Kidney (tissue), 14 donors: ENCODE results near the gene ARHGEF40. TPM values are rescaled to one million over a fixed set of nuclear protein-coding genes. Genes with fewer than 3 reads are reported as not detected.

Experiments used
- DNase-seq, 5 donors: peaks; one replicate each; pipeline ENCODE4 v3.0.0-alpha.2; 2013 to 2020
- FAIRE-seq: peaks from 2 replicates; lab custom pipeline; 2012; peaks lifted over from hg19 to GRCh38; lab: Jason Lieb, UNC
- H3K27ac ChIP-seq, 2 donors: one replicate each; pipeline ENCODE4 v1.7.0; 2013; ENCODE audit warnings: low read depth in 2 of 2, low read length in 2 of 2, inconsistent platforms in 1 of 2
- H3K27me3 ChIP-seq: one replicate; pipeline ENCODE4 v1.7.1; 2013; ENCODE audit warnings: low read length, inconsistent platforms; ENCODE audit not compliant: control insufficient read depth, insufficient read depth
- H3K36me3 ChIP-seq, 3 donors: one replicate each; pipeline versions ENCODE4 v1.7.0 to v1.7.1; 2013; ENCODE audit warnings: low read length in 3 of 3, control low read depth in 1 of 3, inconsistent platforms in 1 of 3; ENCODE audit not compliant: insufficient read depth in 3 of 3, control insufficient read depth in 2 of 3
- H3K4me1 ChIP-seq, 3 donors: one replicate each; pipeline versions ENCODE4 v1.7.0 to v1.7.1; 2013; ENCODE audit warnings: low read length in 3 of 3, inconsistent platforms in 1 of 3, low read depth in 1 of 3; ENCODE audit not compliant: control insufficient read depth in 2 of 3, insufficient read depth in 2 of 3
- H3K4me3 ChIP-seq, 3 donors: one replicate each; pipeline versions ENCODE4 v1.7.0 to v1.8.1; 2013; ENCODE audit warnings: low read length in 3 of 3, control low read depth in 1 of 3, inconsistent platforms in 1 of 3
- H3K9ac ChIP-seq, 3 donors: one replicate each; pipeline versions ENCODE4 v1.7.0 to v1.7.1; 2013; ENCODE audit warnings: low read length in 3 of 3, control low read depth in 1 of 3, inconsistent platforms in 1 of 3
- H3K9me3 ChIP-seq, 3 donors: one replicate each; pipeline versions ENCODE4 v1.7.0 to v1.7.1; 2013; ENCODE audit warnings: low read length in 3 of 3, control low read depth in 1 of 3, inconsistent platforms in 1 of 3; ENCODE audit not compliant: control insufficient read depth in 2 of 3, insufficient read depth in 1 of 3
- intact Hi-C: fragments of 100-400 bp; cut with DNase I; formaldehyde crosslinking; loops from one replicate; pipeline ENCODE4 v1.11.1; 2022
- polyA plus RNA-seq: library from polyadenylated mRNA; stranded (reverse); fragments of 350-450 nt; fragmentation: Illumina TruSeq; extraction: RNeasy Lipid Tissue Mini Kit (QIAGEN cat#74804); gene quantifications from one replicate; pipeline ENCODE4 v1.2.3, GENCODE V29; 2014; ENCODE audit warnings: low read depth, low replicate concordance; ENCODE audit not compliant: insufficient read depth
- total RNA-seq: library from RNA; stranded (reverse); fragmentation: NEBNext Ultra II Directional; extraction: Animal tissue kit (Norgen Biotek cat#: 25700); gene quantifications from one replicate; pipeline ENCODE4 v1.2.1, GENCODE V29; 2021
- TF ChIP-seq, protein P1 (sequence below): IDR thresholded peaks from 3 replicates; pipeline ENCODE4 v1.5.1; 2012; ENCODE audit warnings: mild to moderate bottlenecking, moderate library complexity, borderline replicate concordance; ENCODE audit not compliant: insufficient read depth; ENCODE audit errors: extremely low read depth
- donor health status: control.
- donor health status: control.
- donor health status: control.
- donor health status: control.
- donor health status: control.
- donor health status: DM: yes; HTN: yes; CAD: no.
- donor health status: Normal renal cell carcinoma (clear cell type).

The ARHGEF40 gene
- total and polyA plus RNA-seq, 2 donors from 2014 or later: 15.9 to 25.6 TPM

DNA sequence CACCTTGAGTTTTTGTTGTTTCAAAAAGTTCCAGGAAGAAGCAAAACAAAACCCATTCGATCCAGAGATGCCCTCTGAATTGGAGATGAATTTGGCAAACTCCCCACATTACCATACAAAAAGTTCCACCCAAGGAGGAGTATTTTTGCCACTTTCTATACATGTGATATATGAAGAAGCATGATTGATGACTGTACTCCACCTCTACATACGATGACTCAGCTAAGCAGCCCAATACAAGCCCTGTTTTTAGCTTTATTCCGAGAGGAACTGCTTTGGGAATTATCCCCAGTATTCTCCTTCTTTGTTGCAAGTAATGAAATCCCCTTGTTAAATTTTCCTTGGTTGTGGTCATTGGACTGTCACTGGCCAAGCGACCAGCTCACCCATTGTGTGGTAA, 42.2 kb downstream of the ARHGEF40 start:
- DNase-seq (no peak), FAIRE-seq (no peak)
- Histone ChIP-seq H3K9ac (no peak overlapping the region), H3K27me3 (no peaks in the 10 kb centered on the region), H3K4me1 (peaks cover 0 to 2% (median 0%) of the 10 kb centered on the region in 3 donors), H3K9me3 (no peaks in the 10 kb centered on the region), H3K27ac (no peak overlapping the region), H3K4me3 (no peak overlapping the region), H3K36me3 (no peaks in the 10 kb centered on the region)
- intact Hi-C loops: no loop called here
- TF ChIP-seq, protein P1, sequence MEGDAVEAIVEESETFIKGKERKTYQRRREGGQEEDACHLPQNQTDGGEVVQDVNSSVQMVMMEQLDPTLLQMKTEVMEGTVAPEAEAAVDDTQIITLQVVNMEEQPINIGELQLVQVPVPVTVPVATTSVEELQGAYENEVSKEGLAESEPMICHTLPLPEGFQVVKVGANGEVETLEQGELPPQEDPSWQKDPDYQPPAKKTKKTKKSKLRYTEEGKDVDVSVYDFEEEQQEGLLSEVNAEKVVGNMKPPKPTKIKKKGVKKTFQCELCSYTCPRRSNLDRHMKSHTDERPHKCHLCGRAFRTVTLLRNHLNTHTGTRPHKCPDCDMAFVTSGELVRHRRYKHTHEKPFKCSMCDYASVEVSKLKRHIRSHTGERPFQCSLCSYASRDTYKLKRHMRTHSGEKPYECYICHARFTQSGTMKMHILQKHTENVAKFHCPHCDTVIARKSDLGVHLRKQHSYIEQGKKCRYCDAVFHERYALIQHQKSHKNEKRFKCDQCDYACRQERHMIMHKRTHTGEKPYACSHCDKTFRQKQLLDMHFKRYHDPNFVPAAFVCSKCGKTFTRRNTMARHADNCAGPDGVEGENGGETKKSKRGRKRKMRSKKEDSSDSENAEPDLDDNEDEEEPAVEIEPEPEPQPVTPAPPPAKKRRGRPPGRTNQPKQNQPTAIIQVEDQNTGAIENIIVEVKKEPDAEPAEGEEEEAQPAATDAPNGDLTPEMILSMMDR: no peak

DNA sequence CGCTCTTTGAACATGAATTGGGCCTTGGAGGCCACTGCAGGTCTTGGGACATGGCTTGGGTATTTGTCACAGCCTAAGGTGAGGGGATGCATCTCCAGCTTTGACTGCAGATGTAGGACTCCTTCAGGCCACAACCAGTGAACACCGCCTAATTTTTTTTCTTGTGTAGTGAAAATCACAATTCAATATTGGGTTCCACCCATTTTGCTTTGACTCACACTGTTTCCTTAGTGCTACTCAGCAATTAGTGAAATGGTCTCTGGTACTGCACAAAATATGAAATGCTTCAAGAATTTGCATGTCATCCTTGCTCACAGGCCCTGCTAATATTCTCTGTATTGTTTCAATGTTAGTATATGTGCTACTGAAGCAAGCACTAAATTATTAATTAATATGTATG, 43.3 kb downstream of the ARHGEF40 start:
- FAIRE-seq: no peak
- no peaks in the 10 kb centered on the region for H3K4me1 ChIP-seq
- no peak for DNase-seq
- TF ChIP-seq, protein P1: no peak
- no peak overlapping the region for H3K4me3 ChIP-seq
- H3K9me3 ChIP-seq: no peaks in the 10 kb centered on the region
- no peak overlapping the region for H3K27ac ChIP-seq
- H3K27me3 ChIP-seq: no peaks in the 10 kb centered on the region
- no peaks in the 10 kb centered on the region for H3K36me3 ChIP-seq
- intact Hi-C loops: no loop called here
- no peak overlapping the region for H3K9ac ChIP-seq

DNA sequence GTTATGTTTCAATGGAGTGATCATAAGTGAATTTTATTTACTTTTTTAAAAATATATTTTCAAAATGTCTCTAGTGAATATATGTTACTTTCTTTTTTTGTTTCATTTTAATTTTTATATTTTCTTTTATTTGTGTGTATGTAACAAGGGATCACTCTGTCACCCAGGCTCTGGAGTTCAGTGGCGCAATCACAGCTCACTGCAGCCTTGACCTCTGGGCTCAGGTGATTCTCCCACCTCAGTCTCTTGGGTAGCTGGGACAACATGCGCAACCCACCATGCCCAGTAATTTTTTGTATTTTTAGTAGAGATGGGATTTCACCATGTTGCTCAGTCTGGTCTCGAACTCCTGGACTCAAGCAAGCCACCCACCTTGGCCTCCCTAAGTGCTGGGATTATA, 48.8 kb downstream of the ARHGEF40 start:
- no peak for DNase-seq
- H3K4me3 ChIP-seq: no peak overlapping the region
- FAIRE-seq: no peak
- H3K27me3 ChIP-seq: no peaks in the 10 kb centered on the region
- no peaks in the 10 kb centered on the region for H3K4me1 ChIP-seq
- H3K36me3 ChIP-seq: no peaks in the 10 kb centered on the region
- H3K9me3 ChIP-seq: no peaks in the 10 kb centered on the region
- H3K27ac ChIP-seq: no peak overlapping the region
- H3K9ac ChIP-seq: no peak overlapping the region
- TF ChIP-seq, protein P1: no peak
- intact Hi-C loops: no loop called here

DNA sequence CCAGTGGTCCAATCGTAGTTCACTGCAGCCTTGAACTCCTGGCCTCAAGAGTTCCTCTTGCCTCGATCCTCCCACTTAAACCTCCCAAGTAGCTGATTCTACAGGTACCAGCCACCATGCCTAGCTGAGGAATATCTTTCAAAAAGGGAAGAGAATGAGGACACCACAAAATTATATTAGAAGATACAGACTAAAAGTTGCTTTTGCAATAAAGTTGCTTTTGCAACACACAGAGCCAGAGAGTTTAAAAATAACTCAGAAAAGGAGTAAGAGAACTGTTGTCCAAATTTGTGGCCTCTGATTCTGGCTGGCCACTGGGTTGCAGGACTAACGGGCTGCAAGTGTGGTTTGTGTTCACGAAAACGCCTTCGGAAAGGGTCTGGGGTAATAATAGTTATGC, 50.6 kb downstream of the ARHGEF40 start:
- intact Hi-C loops: no loop called here
- no peak for DNase-seq
- FAIRE-seq: no peak

More for the DNA sequence above, 50.6 kb downstream of the ARHGEF40 start:
- H3K9me3 ChIP-seq: no peaks in the 10 kb centered on the region
- H3K27ac ChIP-seq: no peak overlapping the region
- H3K27me3 ChIP-seq: no peaks in the 10 kb centered on the region
- H3K9ac ChIP-seq: no peak overlapping the region
- no peaks in the 10 kb centered on the region for H3K36me3 ChIP-seq
- H3K4me3 ChIP-seq: no peak overlapping the region
- TF ChIP-seq, protein P1: no peak
- H3K4me1 ChIP-seq: no peaks in the 10 kb centered on the region
